Esophagus squamous epithelium (tissue), 4 donors: ENCODE results near the gene TLE6.

Experiments used
- POLR2A ChIP-seq, 4 donors: fragments of 450-650 bp; IDR thresholded peaks; one replicate each; pipeline ENCODE4 v1.6.1; 2017; ENCODE audit warnings: antibody characterized with exemption in 4 of 4, mild to moderate bottlenecking in 4 of 4, moderate library complexity in 3 of 4
- TF ChIP-seq, protein P1 (sequence below), 6 experiments: fragments of 450-650 bp in 4 of 6; fragments of 200-600 bp in 2 of 6; sonication (generic) in 2 of 6; IDR thresholded peaks; one replicate each; pipeline ENCODE4 v1.5.1; 2016 to 2019; ENCODE audit warnings: antibody characterized with exemption in 6 of 6, mild to moderate bottlenecking in 4 of 6, moderate library complexity in 4 of 6

DNA sequence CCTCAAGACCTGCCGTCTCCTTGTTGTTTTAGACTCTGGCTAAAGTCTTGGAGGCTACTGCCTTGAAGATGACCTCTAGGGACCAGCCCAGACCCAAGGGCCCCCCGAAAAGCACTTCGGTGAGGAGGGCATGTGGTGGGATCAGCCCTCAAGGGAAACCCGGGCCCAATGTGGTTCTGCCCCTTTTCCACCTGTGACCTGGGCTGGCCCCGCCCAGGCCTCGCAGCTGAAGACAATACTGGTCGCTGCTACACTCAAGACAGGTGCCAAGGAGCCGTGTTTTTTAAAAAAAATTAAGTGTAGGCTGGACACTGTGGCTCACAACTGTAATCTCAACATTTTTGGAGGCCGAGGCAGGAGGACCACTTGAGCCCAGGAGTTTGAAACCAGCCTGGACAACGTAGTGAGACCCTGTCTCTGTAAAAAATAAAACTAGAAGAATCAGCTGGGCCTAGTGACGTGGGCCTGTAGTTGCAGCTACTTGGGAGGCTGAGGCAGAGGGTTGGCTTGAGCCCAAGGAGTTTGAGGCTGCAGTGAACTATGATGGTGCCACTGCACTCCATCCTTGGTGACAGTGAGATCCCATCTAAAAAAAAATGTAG is 903 bp downstream of the TLE6 start:
- TF ChIP-seq POLR2A (IDR thresholded peaks at IDR 0.05) = no peak
- TF ChIP-seq, protein P1, sequence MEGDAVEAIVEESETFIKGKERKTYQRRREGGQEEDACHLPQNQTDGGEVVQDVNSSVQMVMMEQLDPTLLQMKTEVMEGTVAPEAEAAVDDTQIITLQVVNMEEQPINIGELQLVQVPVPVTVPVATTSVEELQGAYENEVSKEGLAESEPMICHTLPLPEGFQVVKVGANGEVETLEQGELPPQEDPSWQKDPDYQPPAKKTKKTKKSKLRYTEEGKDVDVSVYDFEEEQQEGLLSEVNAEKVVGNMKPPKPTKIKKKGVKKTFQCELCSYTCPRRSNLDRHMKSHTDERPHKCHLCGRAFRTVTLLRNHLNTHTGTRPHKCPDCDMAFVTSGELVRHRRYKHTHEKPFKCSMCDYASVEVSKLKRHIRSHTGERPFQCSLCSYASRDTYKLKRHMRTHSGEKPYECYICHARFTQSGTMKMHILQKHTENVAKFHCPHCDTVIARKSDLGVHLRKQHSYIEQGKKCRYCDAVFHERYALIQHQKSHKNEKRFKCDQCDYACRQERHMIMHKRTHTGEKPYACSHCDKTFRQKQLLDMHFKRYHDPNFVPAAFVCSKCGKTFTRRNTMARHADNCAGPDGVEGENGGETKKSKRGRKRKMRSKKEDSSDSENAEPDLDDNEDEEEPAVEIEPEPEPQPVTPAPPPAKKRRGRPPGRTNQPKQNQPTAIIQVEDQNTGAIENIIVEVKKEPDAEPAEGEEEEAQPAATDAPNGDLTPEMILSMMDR (IDR thresholded peaks at IDR 0.05) = no peak
